Mesendoderm (in vitro differentiated cells): ENCODE measurements around the gene GFRA1.

Experiments used
- DNase-seq: peaks from one replicate; pipeline ENCODE4 v3.0.0; 2013
- H2AK5ac ChIP-seq: 2 replicates; pipeline ENCODE4 v1.6.1; 2013; ENCODE audit warnings: low read length, inconsistent platforms
- H2BK120ac ChIP-seq: 2 replicates; pipeline ENCODE4 v1.6.1; 2013; ENCODE audit warnings: low read depth, mild to moderate bottlenecking, low read length, moderate library complexity, mixed read lengths
- H2BK15ac ChIP-seq: replicated peaks from 2 replicates; pipeline ENCODE4 v1.6.1; 2013; ENCODE audit warnings: low read depth, mild to moderate bottlenecking, moderate library complexity
- H2BK5ac ChIP-seq: 2 replicates; pipeline ENCODE4 v1.6.1; 2013; ENCODE audit warnings: low read length, inconsistent platforms
- H3K18ac ChIP-seq: 2 replicates; pipeline ENCODE4 v1.6.1; 2013; ENCODE audit warnings: mild to moderate bottlenecking, low read length, mixed read lengths
- H3K23ac ChIP-seq: one replicate; pipeline ENCODE4 v1.6.1; 2013; ENCODE audit warnings: low read length
- H3K27ac ChIP-seq: 2 replicates; pipeline ENCODE4 v1.5.1; 2013; ENCODE audit warnings: low read depth, mild to moderate bottlenecking, inconsistent platforms, low read length, moderate library complexity
- H3K27me3 ChIP-seq: 2 replicates; pipeline ENCODE4 v1.6.1; 2013; ENCODE audit warnings: low read length, control low read depth, mild to moderate bottlenecking, inconsistent platforms; ENCODE audit not compliant: insufficient read depth, poor library complexity
- H3K36me3 ChIP-seq: 2 replicates; pipeline ENCODE4 v1.6.1; 2013; ENCODE audit warnings: low read length, inconsistent platforms; ENCODE audit not compliant: control insufficient read depth, insufficient read depth
- H3K4ac ChIP-seq: one replicate; pipeline ENCODE4 v1.6.1; 2013; ENCODE audit warnings: low read depth, mild to moderate bottlenecking, low read length, moderate library complexity
- H3K4me1 ChIP-seq: 2 replicates; pipeline ENCODE4 v1.6.1; 2013; ENCODE audit warnings: low read depth, low read length, inconsistent platforms; ENCODE audit not compliant: control insufficient read depth
- H3K4me2 ChIP-seq: 2 replicates; pipeline ENCODE4 v1.6.1; 2013; ENCODE audit warnings: low read length
- H3K4me3 ChIP-seq: 2 replicates; pipeline ENCODE4 v1.5.1; 2013; ENCODE audit warnings: mild to moderate bottlenecking, low read length
- H3K56ac ChIP-seq: one replicate; pipeline ENCODE4 v1.6.1; 2013; ENCODE audit warnings: low read length
- H3K79me1 ChIP-seq: 2 replicates; pipeline ENCODE4 v1.6.1; 2013; ENCODE audit warnings: low read length, inconsistent platforms
- H3K79me2 ChIP-seq: 2 replicates; pipeline ENCODE4 v1.6.1; 2013; ENCODE audit warnings: mild to moderate bottlenecking, low read length; ENCODE audit not compliant: control insufficient read depth, insufficient read depth
- H3K9ac ChIP-seq: 2 replicates; pipeline ENCODE4 v1.6.1; 2013; ENCODE audit warnings: low read length, inconsistent platforms
- H4K5ac ChIP-seq: one replicate; pipeline ENCODE4 v1.6.1; 2013; ENCODE audit warnings: low read length
- H4K8ac ChIP-seq: one replicate; pipeline ENCODE4 v1.6.1; 2013; ENCODE audit warnings: low read depth, mild to moderate bottlenecking, control low read depth, low read length, moderate library complexity
- WGBS: extraction: QIAGEN DNeasy Blood & Tissue Kit; methylation state at CpG from one replicate; pipeline ENCODE4 v1.1.7; 2013; ENCODE audit warnings: low lambda C conversion rate, missing lambda C conversion rate; ENCODE audit not compliant: insufficient coverage; ENCODE audit errors: extremely low coverage; 5-methylcytosine and 5-hydroxymethylcytosine counted together

The GFRA1 gene

DNA sequence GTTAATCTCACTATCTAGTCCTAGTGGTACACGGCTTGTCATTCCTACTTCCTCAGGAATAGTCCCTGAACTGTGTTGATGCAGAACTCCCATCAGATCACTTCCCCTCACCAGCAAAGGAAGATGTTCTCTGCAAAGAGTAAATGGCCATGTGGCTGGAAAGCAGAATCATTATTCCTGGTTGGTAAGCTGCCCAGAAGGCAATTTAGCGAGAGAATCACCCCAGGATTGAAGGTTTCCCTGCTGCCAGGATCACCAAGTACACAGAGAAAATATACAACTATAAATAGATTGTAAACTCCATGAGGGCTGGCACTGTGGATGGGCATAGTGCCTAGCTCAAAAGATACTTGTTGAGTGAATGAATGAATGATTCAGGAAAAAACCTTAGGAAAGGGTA, 115.0 kb downstream of the GFRA1 start:
- no peaks in the 10 kb centered on the region for H3K79me2 ChIP-seq
- H3K4ac ChIP-seq = no peak overlapping the region
- WGBS = no CpG with 5 or more reads among the region's 2 CpGs
- DNase-seq = no peak
- no peak overlapping the region for H3K56ac ChIP-seq
- H3K79me1 ChIP-seq = no peaks in the 10 kb centered on the region
- no peaks in the 10 kb centered on the region for H3K36me3 ChIP-seq
- no peaks in the 10 kb centered on the region for H3K27me3 ChIP-seq
- no peak overlapping the region for H3K18ac ChIP-seq
- no peak overlapping the region for H2BK120ac ChIP-seq
- no peak overlapping the region for H2BK5ac ChIP-seq
- H3K9ac ChIP-seq = no peak overlapping the region
- H4K8ac ChIP-seq = no peak overlapping the region
- H4K5ac ChIP-seq = no peak overlapping the region
- H3K27ac ChIP-seq = no peak overlapping the region
- H3K4me2 ChIP-seq = no peak overlapping the region
- H3K23ac ChIP-seq = no peak overlapping the region
- no peak overlapping the region for H2BK15ac ChIP-seq
- no peaks in the 10 kb centered on the region for H3K4me1 ChIP-seq
- H2AK5ac ChIP-seq = no peak overlapping the region
- H3K4me3 ChIP-seq = no peak overlapping the region

GRCh38 chr10:116157485-116157884, 115.5 kb downstream of the GFRA1 start:
- no peaks in the 10 kb centered on the region for H3K4me1 ChIP-seq
- H3K4me2 ChIP-seq = no peak overlapping the region
- no peak overlapping the region for H2AK5ac ChIP-seq
- no peak overlapping the region for H3K18ac ChIP-seq
- no peak overlapping the region for H2BK120ac ChIP-seq
- no peaks in the 10 kb centered on the region for H3K79me1 ChIP-seq
- no peak overlapping the region for H3K9ac ChIP-seq
- no CpG with 5 or more reads among the region's 1 CpG for WGBS
- DNase-seq = no peak
- no peak overlapping the region for H3K4me3 ChIP-seq
- H3K27ac ChIP-seq = no peak overlapping the region
- no peak overlapping the region for H4K8ac ChIP-seq
- H3K79me2 ChIP-seq = no peaks in the 10 kb centered on the region
- no peaks in the 10 kb centered on the region for H3K36me3 ChIP-seq
- no peak overlapping the region for H4K5ac ChIP-seq
- H3K27me3 ChIP-seq = no peaks in the 10 kb centered on the region
- no peak overlapping the region for H3K4ac ChIP-seq
- no peak overlapping the region for H2BK15ac ChIP-seq
- H3K23ac ChIP-seq = no peak overlapping the region
- H2BK5ac ChIP-seq = no peak overlapping the region
- H3K56ac ChIP-seq = no peak overlapping the region

DNA sequence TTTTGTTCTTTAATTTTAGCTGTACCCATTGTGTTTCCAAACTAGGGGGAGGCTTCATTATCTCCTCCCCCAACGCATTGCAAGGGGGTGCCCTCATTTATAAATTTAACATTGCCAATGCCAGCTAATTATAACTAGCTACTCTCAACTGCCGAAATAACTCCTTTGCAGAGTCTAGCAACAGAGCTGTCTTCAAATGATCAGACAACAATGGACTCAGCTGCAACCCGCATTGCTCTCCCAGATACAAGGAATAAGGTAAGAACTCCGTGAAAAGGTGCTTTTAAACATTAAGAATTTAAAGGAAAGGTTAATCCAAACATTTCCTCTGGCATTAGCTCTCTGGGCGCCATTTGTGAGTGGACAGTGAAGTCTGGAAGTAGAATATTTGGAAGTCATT, 116.2 kb downstream of the GFRA1 start:
- H2BK120ac ChIP-seq = no peak overlapping the region
- no peak overlapping the region for H4K8ac ChIP-seq
- H3K4me2 ChIP-seq = no peak overlapping the region
- H3K4me3 ChIP-seq = no peak overlapping the region
- H3K79me2 ChIP-seq = no peaks in the 10 kb centered on the region
- DNase-seq = no peak
- H3K18ac ChIP-seq = no peak overlapping the region
- H3K9ac ChIP-seq = no peak overlapping the region
- no peak overlapping the region for H4K5ac ChIP-seq
- no CpG with 5 or more reads among the region's 5 CpGs for WGBS
- H2BK15ac ChIP-seq = no peak overlapping the region
- H3K36me3 ChIP-seq = no peaks in the 10 kb centered on the region
- no peaks in the 10 kb centered on the region for H3K27me3 ChIP-seq
- no peak overlapping the region for H2BK5ac ChIP-seq
- H3K27ac ChIP-seq = no peak overlapping the region
- H3K23ac ChIP-seq = no peak overlapping the region
- no peak overlapping the region for H3K56ac ChIP-seq
- H2AK5ac ChIP-seq = no peak overlapping the region
- H3K4ac ChIP-seq = no peak overlapping the region
- H3K4me1 ChIP-seq = no peaks in the 10 kb centered on the region
- H3K79me1 ChIP-seq = no peaks in the 10 kb centered on the region

- DNase-seq = no peak
- no CpG with 5 or more reads among the region's 1 CpG for WGBS
- Histone ChIP-seq H3K4me1 (no peaks in the 10 kb centered on the region), H3K79me1 (no peaks in the 10 kb centered on the region), H4K8ac (no peak overlapping the region), H3K4me2 (no peak overlapping the region), H3K27me3 (no peaks in the 10 kb centered on the region), H3K36me3 (no peaks in the 10 kb centered on the region), H4K5ac (no peak overlapping the region), H3K4ac (no peak overlapping the region), H2BK15ac (no peak overlapping the region), H3K9ac (no peak overlapping the region), H3K18ac (no peak overlapping the region), H2BK120ac (no peak overlapping the region), H2BK5ac (no peak overlapping the region), H3K27ac (no peak overlapping the region), H3K4me3 (no peak overlapping the region), H3K56ac (no peak overlapping the region), H3K79me2 (no peaks in the 10 kb centered on the region), H2AK5ac (no peak overlapping the region), H3K23ac (no peak overlapping the region)
Observed at GRCh38 chr10:116155191-116155590, 117.8 kb downstream of the GFRA1 start.

DNA sequence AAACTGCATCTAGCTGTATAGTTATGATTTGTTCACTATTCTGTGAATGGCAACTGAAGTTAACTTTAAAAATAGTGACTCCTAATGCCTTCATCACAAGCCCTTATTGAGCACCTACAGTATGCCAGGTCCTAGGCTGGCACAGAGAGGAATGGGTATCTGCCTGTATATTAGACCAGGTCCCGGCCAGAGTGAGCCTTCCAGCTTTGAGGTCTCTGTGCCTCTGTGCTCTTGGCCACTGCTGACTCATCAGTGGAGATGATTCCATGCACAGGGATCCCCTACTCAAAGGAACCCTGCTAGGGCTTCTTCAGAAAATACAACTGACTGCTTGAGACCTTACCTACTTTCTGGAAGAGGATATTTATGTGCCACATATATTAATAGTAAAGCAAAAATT, 118.4 kb downstream of the GFRA1 start:
- Histone ChIP-seq H3K4ac (no peak overlapping the region), H4K5ac (no peak overlapping the region), H2BK120ac (no peak overlapping the region), H2AK5ac (no peak overlapping the region), H3K27me3 (no peaks in the 10 kb centered on the region), H3K23ac (no peak overlapping the region), H3K4me1 (no peaks in the 10 kb centered on the region), H3K56ac (no peak overlapping the region), H2BK15ac (no peak overlapping the region), H3K4me3 (no peak overlapping the region), H3K27ac (no peak overlapping the region), H2BK5ac (no peak overlapping the region), H3K18ac (no peak overlapping the region), H3K79me2 (no peaks in the 10 kb centered on the region), H3K79me1 (no peaks in the 10 kb centered on the region), H4K8ac (no peak overlapping the region), H3K9ac (no peak overlapping the region), H3K4me2 (no peak overlapping the region), H3K36me3 (no peaks in the 10 kb centered on the region)
- no CpG with 5 or more reads among the region's 1 CpG for WGBS
- no peak for DNase-seq

- Histone ChIP-seq H3K4me1 (no peaks in the 10 kb centered on the region), H3K79me2 (no peaks in the 10 kb centered on the region), H4K5ac (no peak overlapping the region)
Observed at GRCh38 chr10:116151076-116151475, 121.9 kb downstream of the GFRA1 start.

More at GRCh38 chr10:116151076-116151475, 121.9 kb downstream of the GFRA1 start:
- Histone ChIP-seq H3K4me2 (no peak overlapping the region), H4K8ac (no peak overlapping the region), H3K56ac (no peak overlapping the region), H3K27me3 (no peaks in the 10 kb centered on the region), H2BK120ac (no peak overlapping the region), H3K9ac (no peak overlapping the region), H3K79me1 (no peaks in the 10 kb centered on the region), H3K27ac (no peak overlapping the region), H2BK15ac (no peak overlapping the region), H3K4ac (no peak overlapping the region), H3K36me3 (no peaks in the 10 kb centered on the region), H2AK5ac (no peak overlapping the region), H3K23ac (no peak overlapping the region), H3K4me3 (no peak overlapping the region), H3K18ac (no peak overlapping the region), H2BK5ac (no peak overlapping the region)
- DNase-seq = no peak
